ENCODE measurements around the gene LIMA1.

The LIMA1 gene

GRCh38 chr12:50145439-50145838 is 137.9 kb downstream of the LIMA1 start:
- no peak for DNase-seq (ENCODE audit: low read depth, low spot score)

DNA sequence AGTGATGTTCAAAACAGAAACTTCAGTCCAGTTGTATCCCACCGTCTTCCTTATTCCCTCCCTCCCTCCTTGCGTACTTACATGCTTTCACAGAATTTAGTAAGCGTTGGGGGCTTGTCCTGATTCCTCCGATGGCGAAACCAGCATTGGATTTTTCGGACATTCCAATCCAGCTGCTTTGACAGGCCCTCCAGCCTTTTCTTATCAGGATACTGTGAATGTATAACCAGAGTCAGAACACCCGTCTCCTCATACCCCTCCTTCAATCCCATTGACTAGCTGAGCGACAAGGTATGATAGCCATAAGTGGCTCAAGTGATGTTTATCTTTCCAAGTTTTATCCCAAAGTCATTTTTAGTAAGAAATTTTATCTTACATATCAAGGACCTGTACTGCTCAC is 140.3 kb downstream of the LIMA1 start:
- DNase-seq (ENCODE audit: low read depth, low spot score), result no peak

- no peak for DNase-seq (ENCODE audit: low read depth, low spot score)
Observed at GRCh38 chr12:50132505-50133135, 150.7 kb downstream of the LIMA1 start.

GRCh38 chr12:50129290-50129689 is 154.0 kb downstream of the LIMA1 start:
- DNase-seq (ENCODE audit: low read depth, low spot score), result no peak

DNA sequence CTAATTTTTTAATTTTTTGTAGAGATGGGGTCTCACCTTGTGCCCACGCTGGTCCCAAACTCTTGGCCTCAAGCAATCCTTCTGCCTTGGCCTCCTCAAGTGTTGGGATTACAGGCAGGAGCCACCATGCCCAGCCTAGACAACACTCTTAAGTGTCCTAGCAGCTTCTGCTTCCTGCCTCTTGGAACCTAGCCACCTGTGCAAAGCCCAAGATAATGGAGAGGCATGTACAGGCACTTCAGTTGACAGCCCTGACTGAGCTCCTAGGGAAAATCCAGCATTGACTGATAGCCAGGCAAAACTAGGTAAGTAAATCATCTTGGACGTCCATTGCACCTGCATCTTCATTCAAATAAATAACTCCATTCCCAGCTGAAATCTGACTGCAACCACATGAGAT is 155.8 kb downstream of the LIMA1 start:
- no peak for DNase-seq (ENCODE audit: low read depth, low spot score)
